GM12878 (cell line): ENCODE data around the gene PRDM8. TPM values are rescaled to one million over a fixed set of nuclear protein-coding genes. Genes with fewer than 3 reads are reported as not detected.

Experiments used
- ATAC-seq: fragments of 200-7000 bp; cut with Tn5 transposase; 3 replicates; pipeline ENCODE4 v1.9.1; 2020; ENCODE audit warnings: mild to moderate bottlenecking, moderate library complexity
- BruUV-seq: library from RNA; stranded (reverse); fragments of 400-500 nt; replicated peaks from 2 replicates; lab custom pipeline; 2021; lab: Mats Ljungman, UMichigan
- CTCF ChIA-PET: fragments of 300-600 bp; sonication (Branson Sonifier 250); formaldehyde crosslinking; extraction: SDS; loops from one replicate; lab custom pipeline; 2021; ENCODE audit warnings: inconsistent platforms; lab: Yijun Ruan, JAX
- POLR2A ChIA-PET: fragments of 350-600 bp; formaldehyde crosslinking; extraction: SDS; loops from one replicate; lab custom pipeline; 2021; ENCODE audit warnings: inconsistent platforms; lab: Charles Lee
- RAD21 ChIA-PET: fragments of 300-600 bp; sonication (Branson Sonifier 250); formaldehyde crosslinking; loops from one replicate; lab custom pipeline; 2023; ENCODE audit warnings: antibody characterized with exemption; ENCODE audit not compliant: unreplicated experiment; lab: Charles Lee
- SMC1A ChIA-PET: fragments of 300-600 bp; sonication (Branson Sonifier 250); formaldehyde crosslinking; loops from one replicate; lab custom pipeline; 2023; ENCODE audit not compliant: unreplicated experiment, uncharacterized antibody; lab: Charles Lee
- DNase-seq: peaks from one replicate; pipeline ENCODE4 v3.0.0-alpha.2; 2011; ENCODE audit warnings: low read depth, low spot score
- FAIRE-seq: peaks from 3 replicates; lab custom pipeline; 2011; peaks lifted over from hg19 to GRCh38; lab: Jason Lieb, UNC
- H2AFZ ChIP-seq: 2 replicates; pipeline ENCODE4 v1.6.0; 2011; ENCODE audit warnings: low read depth, low read length, control low read depth; ENCODE audit not compliant: control insufficient read depth
- H3K27ac ChIP-seq: 2 replicates; pipeline ENCODE4 v1.5.1; 2011; ENCODE audit warnings: control low read depth; ENCODE audit not compliant: control insufficient read depth, insufficient read depth
- H3K27me3 ChIP-seq, 2 experiments: replicated peaks in 1 of 2; 2 replicates each; pipeline versions ENCODE4 v1.6.0 to v1.6.1; 2011; ENCODE audit warnings: low read length in 1 of 2; ENCODE audit not compliant: control insufficient read depth in 2 of 2, insufficient read depth in 2 of 2
- H3K36me3 ChIP-seq, 2 experiments: 2 replicates each; pipeline ENCODE4 v1.5.1; 2011; ENCODE audit warnings: low read length in 1 of 2; ENCODE audit not compliant: control insufficient read depth in 2 of 2, insufficient read depth in 2 of 2
- H3K4me1 ChIP-seq: 2 replicates; pipeline ENCODE4 v1.6.1; 2011; ENCODE audit warnings: mild to moderate bottlenecking, low read length, moderate library complexity, mixed read lengths; ENCODE audit not compliant: control insufficient read depth, insufficient read depth
- H3K4me2 ChIP-seq: 2 replicates; pipeline ENCODE4 v1.6.0; 2011; ENCODE audit warnings: control low read depth; ENCODE audit not compliant: control insufficient read depth, insufficient read depth
- H3K4me3 ChIP-seq: fragments of 200-600 bp; sonication (generic); 2 replicates; pipeline ENCODE4 v1.5.1; 2016
- H3K79me2 ChIP-seq: 2 replicates; pipeline ENCODE4 v1.6.0; 2011; ENCODE audit warnings: low read length; ENCODE audit not compliant: control insufficient read depth, insufficient read depth
- H3K9ac ChIP-seq: 2 replicates; pipeline ENCODE4 v1.8.0; 2011; ENCODE audit warnings: low read length, control low read depth, mixed read lengths; ENCODE audit not compliant: control insufficient read depth, insufficient read depth
- H3K9me3 ChIP-seq: replicated peaks from 3 replicates; pipeline ENCODE4 v1.5.1; 2011; ENCODE audit warnings: mild to moderate bottlenecking, low read length; ENCODE audit not compliant: control insufficient read depth, insufficient read depth
- H4K20me1 ChIP-seq: 2 replicates; pipeline ENCODE4 v1.6.0; 2011; ENCODE audit not compliant: control insufficient read depth, insufficient read depth
- NR2C2 ChIP-seq: IDR thresholded peaks from 2 replicates; pipeline ENCODE4 v1.6.1; 2011; ENCODE audit warnings: borderline replicate concordance, low read depth; ENCODE audit not compliant: control insufficient read depth, insufficient read length
- PAX8 ChIP-seq: fragments of 450-650 bp; IDR thresholded peaks from 2 replicates; pipeline ENCODE4 v1.6.1; 2017; ENCODE audit warnings: mild to moderate bottlenecking, moderate library complexity
- POLR2AphosphoS5 ChIP-seq: IDR thresholded peaks from 2 replicates; pipeline ENCODE4 v1.6.1; 2011; ENCODE audit warnings: mild to moderate bottlenecking, low read length, inconsistent platforms
- SIN3A ChIP-seq: IDR thresholded peaks from 2 replicates; pipeline ENCODE4 v1.6.1; 2012; ENCODE audit warnings: low read depth, low read length, improper control_type of control experiment
- SMC3 ChIP-seq: IDR thresholded peaks from 2 replicates; pipeline ENCODE4 v1.6.1; 2011; ENCODE audit warnings: low read length, improper control_type of control experiment, borderline replicate concordance
- SPI1 ChIP-seq: IDR thresholded peaks from 2 replicates; pipeline ENCODE4 v1.6.1; 2011; ENCODE audit warnings: low read depth, mild to moderate bottlenecking, low read length, moderate library complexity, borderline replicate concordance; ENCODE audit not compliant: insufficient read depth
- SREBF2 ChIP-seq: IDR thresholded peaks from 2 replicates; pipeline ENCODE4 v1.6.1; 2012; ENCODE audit warnings: mild to moderate bottlenecking, low read length
- WGBS: methylation state at CpG from one replicate; pipeline ENCODE4 v1.1.6; 2016; ENCODE audit warnings: low lambda C conversion rate; ENCODE audit not compliant: insufficient replicate concordance, insufficient coverage; ENCODE audit errors: missing lambda C conversion rate; 5-methylcytosine and 5-hydroxymethylcytosine counted together
- in situ Hi-C: fragments of 300-500 bp; cut with MboI; formaldehyde crosslinking; loops from 9 replicates; pipeline ENCODE4 v1.14.3; 2018; ENCODE audit warnings: mixed read lengths
- intact Hi-C: fragments of 100-400 bp; cut with micrococcal nuclease; formaldehyde crosslinking; loops from one replicate; pipeline ENCODE4 v1.14.2; 2022; ENCODE audit not compliant: unreplicated experiment
- polyA plus RNA-seq, 11 experiments: library from polyadenylated mRNA; depleted of rRNA in 4 of 11; unstranded in 6 of 11; stranded (reverse) in 5 of 11; fragments of >200 nt; fragmentation: Nextera tagmentation in 4 of 11; fragmentation: Illumina TruSeq in 1 of 11; extraction: Ambion mirVana in 4 of 11; extraction: Trizol in 1 of 11; gene quantifications; 1 replicate in 1 of 11; 2 replicates in 10 of 11; pipeline versions ENCODE4 v1.2.1 to v1.2.3, GENCODE V29; 2011 to 2016; ENCODE audit warnings: inconsistent platforms in 2 of 11, missing spikeins in 2 of 11, low read depth in 1 of 11
- total RNA-seq, 4 experiments: library from RNA; depleted of rRNA in 3 of 4; stranded (reverse); fragments of >200 nt in 3 of 4; fragmentation: Illumina TruSeq in 1 of 4; extraction: Trizol in 1 of 4; gene quantifications; 2 replicates each; pipeline versions ENCODE4 v1.2.1 to v1.2.3, GENCODE V29; 2013 to 2021
- TF ChIP-seq, protein P1 (sequence below): IDR thresholded peaks from 2 replicates; pipeline ENCODE4 v1.6.1; 2012; ENCODE audit warnings: improper control_type of control experiment, low read depth, low read length; ENCODE audit not compliant: insufficient replicate concordance
- TF ChIP-seq, protein P2 (sequence below): IDR thresholded peaks from 2 replicates; pipeline ENCODE4 v1.6.1; 2011; ENCODE audit warnings: borderline replicate concordance, low read depth, mild to moderate bottlenecking, moderate library complexity, mixed read lengths, low read length; ENCODE audit not compliant: insufficient read depth; ENCODE audit errors: extremely low read length
- TF ChIP-seq, protein P3 (sequence below): fragments of 450-650 bp; IDR thresholded peaks from 2 replicates; pipeline ENCODE4 v1.6.1; 2017; ENCODE audit warnings: low read depth, mild to moderate bottlenecking, moderate library complexity
- TF ChIP-seq, protein P4 (sequence below): fragments of 450-650 bp; IDR thresholded peaks from 2 replicates; pipeline ENCODE4 v1.6.1; 2017; ENCODE audit warnings: mild to moderate bottlenecking, low read depth, inconsistent platforms; ENCODE audit not compliant: poor library complexity, severe bottlenecking

The PRDM8 gene
- total and polyA plus RNA-seq, 10 of the 15 experiments (the other 5 are each of a cell fraction or from before 2014, with no cell fraction given), result 0.09 to 1.6 (median 0.40) TPM

DNA sequence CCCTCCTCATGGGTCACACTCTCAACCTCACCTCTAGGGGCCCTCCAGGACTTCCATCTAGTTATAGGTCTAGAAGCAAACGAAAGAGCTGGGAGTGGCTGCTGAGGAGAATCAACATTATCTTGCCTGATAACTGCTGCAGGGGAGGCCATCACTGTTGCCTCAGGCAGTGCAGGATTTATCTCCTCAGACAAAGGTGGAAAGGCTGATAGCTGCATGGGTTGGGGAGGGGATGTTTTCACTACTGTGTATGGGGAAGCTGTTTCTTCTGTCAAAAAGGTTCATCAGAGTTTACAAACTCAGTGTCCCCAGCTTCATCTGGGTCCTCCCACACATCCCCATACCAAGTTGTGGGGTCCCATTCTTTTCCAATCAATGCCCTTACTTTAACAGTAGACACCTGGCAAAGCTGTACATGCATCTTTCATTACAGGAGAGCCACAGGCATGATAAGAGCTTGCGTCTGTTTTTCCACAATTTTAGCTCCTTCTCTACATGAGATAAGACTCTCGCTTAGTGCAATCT, 17.6 kb upstream of the PRDM8 start (continued):
- TF ChIP-seq POLR2AphosphoS5, result no peak
- TF ChIP-seq, all 136 proteins: peak for 0

DNA sequence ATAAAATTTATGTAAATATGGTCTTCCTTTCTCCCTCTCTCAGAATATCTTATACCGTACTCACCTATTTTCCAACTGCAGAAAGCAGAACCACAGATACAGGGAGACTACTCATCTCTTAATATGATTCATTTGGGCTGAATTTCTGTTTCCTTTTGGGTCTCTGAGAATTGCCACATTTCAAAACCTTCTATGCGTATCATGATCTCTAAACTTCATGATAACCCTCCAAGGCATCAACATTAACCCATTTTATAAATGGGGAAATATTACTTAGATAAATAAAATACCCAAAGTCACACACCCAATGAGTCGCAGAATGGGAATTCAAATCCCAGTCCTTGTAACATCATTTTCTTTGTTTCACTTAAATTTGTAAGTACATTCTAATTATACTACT, 16.6 kb upstream of the PRDM8 start:
- H3K4me1 ChIP-seq, result peaks cover 8% of the 10 kb centered on the region
- no peak for ATAC-seq
- TF ChIP-seq, protein P1, sequence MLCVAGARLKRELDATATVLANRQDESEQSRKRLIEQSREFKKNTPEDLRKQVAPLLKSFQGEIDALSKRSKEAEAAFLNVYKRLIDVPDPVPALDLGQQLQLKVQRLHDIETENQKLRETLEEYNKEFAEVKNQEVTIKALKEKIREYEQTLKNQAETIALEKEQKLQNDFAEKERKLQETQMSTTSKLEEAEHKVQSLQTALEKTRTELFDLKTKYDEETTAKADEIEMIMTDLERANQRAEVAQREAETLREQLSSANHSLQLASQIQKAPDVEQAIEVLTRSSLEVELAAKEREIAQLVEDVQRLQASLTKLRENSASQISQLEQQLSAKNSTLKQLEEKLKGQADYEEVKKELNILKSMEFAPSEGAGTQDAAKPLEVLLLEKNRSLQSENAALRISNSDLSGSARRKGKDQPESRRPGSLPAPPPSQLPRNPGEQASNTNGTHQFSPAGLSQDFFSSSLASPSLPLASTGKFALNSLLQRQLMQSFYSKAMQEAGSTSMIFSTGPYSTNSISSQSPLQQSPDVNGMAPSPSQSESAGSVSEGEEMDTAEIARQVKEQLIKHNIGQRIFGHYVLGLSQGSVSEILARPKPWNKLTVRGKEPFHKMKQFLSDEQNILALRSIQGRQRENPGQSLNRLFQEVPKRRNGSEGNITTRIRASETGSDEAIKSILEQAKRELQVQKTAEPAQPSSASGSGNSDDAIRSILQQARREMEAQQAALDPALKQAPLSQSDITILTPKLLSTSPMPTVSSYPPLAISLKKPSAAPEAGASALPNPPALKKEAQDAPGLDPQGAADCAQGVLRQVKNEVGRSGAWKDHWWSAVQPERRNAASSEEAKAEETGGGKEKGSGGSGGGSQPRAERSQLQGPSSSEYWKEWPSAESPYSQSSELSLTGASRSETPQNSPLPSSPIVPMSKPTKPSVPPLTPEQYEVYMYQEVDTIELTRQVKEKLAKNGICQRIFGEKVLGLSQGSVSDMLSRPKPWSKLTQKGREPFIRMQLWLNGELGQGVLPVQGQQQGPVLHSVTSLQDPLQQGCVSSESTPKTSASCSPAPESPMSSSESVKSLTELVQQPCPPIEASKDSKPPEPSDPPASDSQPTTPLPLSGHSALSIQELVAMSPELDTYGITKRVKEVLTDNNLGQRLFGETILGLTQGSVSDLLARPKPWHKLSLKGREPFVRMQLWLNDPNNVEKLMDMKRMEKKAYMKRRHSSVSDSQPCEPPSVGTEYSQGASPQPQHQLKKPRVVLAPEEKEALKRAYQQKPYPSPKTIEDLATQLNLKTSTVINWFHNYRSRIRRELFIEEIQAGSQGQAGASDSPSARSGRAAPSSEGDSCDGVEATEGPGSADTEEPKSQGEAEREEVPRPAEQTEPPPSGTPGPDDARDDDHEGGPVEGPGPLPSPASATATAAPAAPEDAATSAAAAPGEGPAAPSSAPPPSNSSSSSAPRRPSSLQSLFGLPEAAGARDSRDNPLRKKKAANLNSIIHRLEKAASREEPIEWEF, result no peak
- TF ChIP-seq, protein P2, sequence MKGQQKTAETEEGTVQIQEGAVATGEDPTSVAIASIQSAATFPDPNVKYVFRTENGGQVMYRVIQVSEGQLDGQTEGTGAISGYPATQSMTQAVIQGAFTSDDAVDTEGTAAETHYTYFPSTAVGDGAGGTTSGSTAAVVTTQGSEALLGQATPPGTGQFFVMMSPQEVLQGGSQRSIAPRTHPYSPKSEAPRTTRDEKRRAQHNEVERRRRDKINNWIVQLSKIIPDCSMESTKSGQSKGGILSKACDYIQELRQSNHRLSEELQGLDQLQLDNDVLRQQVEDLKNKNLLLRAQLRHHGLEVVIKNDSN, result no peak
- TF ChIP-seq NR2C2 (no peak), PAX8 (no peak), SIN3A (no peak), SMC3 (no peak), SPI1 (no peak), SREBF2 (no peak)
- TF ChIP-seq, protein P3, sequence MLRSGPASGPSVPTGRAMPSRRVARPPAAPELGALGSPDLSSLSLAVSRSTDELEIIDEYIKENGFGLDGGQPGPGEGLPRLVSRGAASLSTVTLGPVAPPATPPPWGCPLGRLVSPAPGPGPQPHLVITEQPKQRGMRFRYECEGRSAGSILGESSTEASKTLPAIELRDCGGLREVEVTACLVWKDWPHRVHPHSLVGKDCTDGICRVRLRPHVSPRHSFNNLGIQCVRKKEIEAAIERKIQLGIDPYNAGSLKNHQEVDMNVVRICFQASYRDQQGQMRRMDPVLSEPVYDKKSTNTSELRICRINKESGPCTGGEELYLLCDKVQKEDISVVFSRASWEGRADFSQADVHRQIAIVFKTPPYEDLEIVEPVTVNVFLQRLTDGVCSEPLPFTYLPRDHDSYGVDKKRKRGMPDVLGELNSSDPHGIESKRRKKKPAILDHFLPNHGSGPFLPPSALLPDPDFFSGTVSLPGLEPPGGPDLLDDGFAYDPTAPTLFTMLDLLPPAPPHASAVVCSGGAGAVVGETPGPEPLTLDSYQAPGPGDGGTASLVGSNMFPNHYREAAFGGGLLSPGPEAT, result no peak
- TF ChIP-seq, protein P4, sequence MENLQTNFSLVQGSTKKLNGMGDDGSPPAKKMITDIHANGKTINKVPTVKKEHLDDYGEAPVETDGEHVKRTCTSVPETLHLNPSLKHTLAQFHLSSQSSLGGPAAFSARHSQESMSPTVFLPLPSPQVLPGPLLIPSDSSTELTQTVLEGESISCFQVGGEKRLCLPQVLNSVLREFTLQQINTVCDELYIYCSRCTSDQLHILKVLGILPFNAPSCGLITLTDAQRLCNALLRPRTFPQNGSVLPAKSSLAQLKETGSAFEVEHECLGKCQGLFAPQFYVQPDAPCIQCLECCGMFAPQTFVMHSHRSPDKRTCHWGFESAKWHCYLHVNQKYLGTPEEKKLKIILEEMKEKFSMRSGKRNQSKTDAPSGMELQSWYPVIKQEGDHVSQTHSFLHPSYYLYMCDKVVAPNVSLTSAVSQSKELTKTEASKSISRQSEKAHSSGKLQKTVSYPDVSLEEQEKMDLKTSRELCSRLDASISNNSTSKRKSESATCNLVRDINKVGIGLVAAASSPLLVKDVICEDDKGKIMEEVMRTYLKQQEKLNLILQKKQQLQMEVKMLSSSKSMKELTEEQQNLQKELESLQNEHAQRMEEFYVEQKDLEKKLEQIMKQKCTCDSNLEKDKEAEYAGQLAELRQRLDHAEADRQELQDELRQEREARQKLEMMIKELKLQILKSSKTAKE, result no peak

More for the DNA sequence above, 16.6 kb upstream of the PRDM8 start:
- Histone ChIP-seq H3K4me3 (no peak overlapping the region), H3K79me2 (no peaks in the 10 kb centered on the region), H2AFZ (no peak overlapping the region), H3K9me3 (no peaks in the 10 kb centered on the region; the same call in 2 of the 3 replicates), H3K36me3 (no peaks in the 10 kb centered on the region), H3K4me2 (no peak overlapping the region), H4K20me1 (no peaks in the 10 kb centered on the region), H3K27me3 (peaks cover 5 to 8% of the 10 kb centered on the region in 2 experiments), H3K9ac (no peak overlapping the region), H3K27ac (no peak overlapping the region)
- ChIA-PET POLR2A (no interaction called here), RAD21 (interaction anchor here (0.8 to 2.7 kb wide), 3 partner anchors 54 to 109 kb away, joined by 3 to 10 read pairs (median 5); no protein-coding TSS in a partner anchor), CTCF (interaction anchor here (1.0 to 4.9 kb wide), 10 partner anchors 9 to 1228 kb away, joined by 3 to 63 read pairs (median 6); no protein-coding TSS in a partner anchor), SMC1A (interaction anchor here (0.6 to 6.0 kb wide), 7 partner anchors 8 to 268 kb away, joined by 3 to 55 read pairs (median 4); no protein-coding TSS in a partner anchor)
- intact Hi-C loops (no loop called here), in situ Hi-C loops (no loop called here)
- WGBS, result 54% methylated on average over 3 of the region's 3 CpGs
- BruUV-seq, result no TSS peak
- no peak for FAIRE-seq
- DNase-seq, result no peak
